ENCODE results near the gene PLCXD3. TPM values are rescaled to one million over a fixed set of nuclear protein-coding genes. Genes with fewer than 3 reads are reported as not detected.

Gene PLCXD3
- total RNA-seq, 1 donor from 2014 or later: not detected

DNA sequence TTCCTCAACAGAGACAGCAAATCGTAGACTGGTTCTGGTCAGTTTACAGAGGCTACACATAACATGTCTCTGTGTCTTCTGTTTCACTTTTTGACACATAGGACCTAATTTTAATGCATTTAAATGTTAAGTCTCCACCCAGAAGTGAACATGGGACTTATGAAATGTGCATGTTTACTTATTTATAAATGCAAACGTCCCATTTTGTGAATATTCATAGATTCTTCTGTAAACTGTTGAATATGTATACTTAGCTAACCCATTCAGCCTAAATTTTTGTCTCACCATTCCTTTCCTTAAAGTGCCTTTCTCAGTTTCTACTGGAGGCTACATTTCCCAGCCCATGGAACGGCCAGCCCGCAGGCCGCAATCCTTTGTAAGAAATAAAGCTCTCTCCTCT is 137.2 kb downstream of the PLCXD3 start:
- DNase-seq: no peak
- Mint-ChIP-seq H3K4me1 (no peaks in the 10 kb centered on the region), H3K27ac (no peak overlapping the region), H3K4me3 (no peak overlapping the region), H3K27me3 (no peaks in the 10 kb centered on the region), H3K9me3 (no peaks in the 10 kb centered on the region), H3K36me3 (ENCODE audit: low read depth) (no peaks in the 10 kb centered on the region)
- intact Hi-C loops (cut with micrococcal nuclease): no loop called here

DNA sequence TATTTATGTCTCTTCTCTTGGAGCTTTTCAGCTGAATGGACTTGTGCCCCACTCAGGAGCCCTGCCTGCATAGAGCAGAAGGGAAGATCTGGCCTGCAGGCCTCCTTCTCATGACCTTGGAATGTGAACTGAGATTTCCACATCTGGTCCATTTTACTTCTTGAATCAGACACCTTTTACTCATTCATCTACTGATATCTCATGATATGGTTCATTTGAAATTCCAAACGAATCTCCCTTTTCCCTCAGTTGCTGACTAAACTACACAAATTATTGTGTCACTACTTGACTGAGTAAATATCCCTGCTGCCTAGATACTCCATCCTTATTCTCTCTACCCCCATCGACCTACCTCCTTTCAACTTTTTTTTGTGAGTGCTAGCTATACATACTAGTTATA is 138.7 kb downstream of the PLCXD3 start:
- no peaks in the 10 kb centered on the region for H3K27me3 Mint-ChIP-seq
- no peaks in the 10 kb centered on the region for H3K36me3 Mint-ChIP-seq (ENCODE audit: low read depth)
- H3K4me3 Mint-ChIP-seq: no peak overlapping the region
- DNase-seq: no peak
- H3K4me1 Mint-ChIP-seq: no peaks in the 10 kb centered on the region
- H3K27ac Mint-ChIP-seq: no peak overlapping the region
- no peaks in the 10 kb centered on the region for H3K9me3 Mint-ChIP-seq
- intact Hi-C loops (cut with micrococcal nuclease): no loop called here

DNA sequence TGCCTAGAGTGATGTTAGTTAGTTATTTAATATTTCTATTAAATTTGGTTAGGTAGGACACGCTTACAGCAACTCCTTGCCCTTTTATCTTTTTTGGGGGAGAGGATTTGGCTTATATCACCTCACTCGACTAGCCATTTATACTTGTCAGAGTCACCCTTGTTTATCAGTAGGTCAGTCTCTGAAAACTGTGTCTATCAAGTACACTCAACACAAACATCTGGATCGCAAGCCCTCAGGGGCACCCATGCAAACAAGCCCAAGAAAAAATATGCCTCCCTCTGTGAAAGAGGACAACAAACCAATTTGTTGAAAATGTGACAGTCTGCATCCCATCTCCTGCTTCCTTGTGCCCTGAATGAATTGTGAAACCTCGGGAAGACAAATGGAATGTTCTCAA is 139.9 kb downstream of the PLCXD3 start:
- H3K27me3 Mint-ChIP-seq: no peaks in the 10 kb centered on the region
- H3K9me3 Mint-ChIP-seq: no peaks in the 10 kb centered on the region
- intact Hi-C loops (cut with micrococcal nuclease): no loop called here
- H3K4me1 Mint-ChIP-seq: no peaks in the 10 kb centered on the region
- H3K4me3 Mint-ChIP-seq: no peak overlapping the region
- no peaks in the 10 kb centered on the region for H3K36me3 Mint-ChIP-seq (ENCODE audit: low read depth)
- no peak overlapping the region for H3K27ac Mint-ChIP-seq
- no peak for DNase-seq

DNA sequence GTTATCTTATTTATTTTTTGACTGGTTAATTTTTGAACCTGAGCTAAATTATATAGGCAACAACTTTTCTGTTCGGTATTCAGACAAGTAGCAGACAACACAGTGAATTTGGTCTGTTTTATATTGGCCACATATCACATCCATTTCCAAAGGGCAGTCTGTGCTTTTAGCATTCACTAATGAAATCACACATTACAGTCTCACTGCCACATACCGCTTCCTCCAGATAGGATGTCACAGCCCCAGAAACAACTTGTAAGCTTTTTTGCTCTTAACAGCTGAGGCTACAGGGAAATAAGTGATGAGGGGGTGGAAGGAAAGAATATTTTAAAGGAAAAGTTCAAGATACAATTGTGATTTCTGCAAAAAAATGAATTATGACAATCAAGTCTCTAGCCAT is 140.6 kb downstream of the PLCXD3 start:
- DNase-seq: no peak
- H3K27ac Mint-ChIP-seq: no peak overlapping the region
- no peak overlapping the region for H3K4me3 Mint-ChIP-seq
- no peaks in the 10 kb centered on the region for H3K27me3 Mint-ChIP-seq
- intact Hi-C loops (cut with micrococcal nuclease): no loop called here
- no peaks in the 10 kb centered on the region for H3K36me3 Mint-ChIP-seq (ENCODE audit: low read depth)
- H3K9me3 Mint-ChIP-seq: no peaks in the 10 kb centered on the region
- H3K4me1 Mint-ChIP-seq: no peaks in the 10 kb centered on the region

DNA sequence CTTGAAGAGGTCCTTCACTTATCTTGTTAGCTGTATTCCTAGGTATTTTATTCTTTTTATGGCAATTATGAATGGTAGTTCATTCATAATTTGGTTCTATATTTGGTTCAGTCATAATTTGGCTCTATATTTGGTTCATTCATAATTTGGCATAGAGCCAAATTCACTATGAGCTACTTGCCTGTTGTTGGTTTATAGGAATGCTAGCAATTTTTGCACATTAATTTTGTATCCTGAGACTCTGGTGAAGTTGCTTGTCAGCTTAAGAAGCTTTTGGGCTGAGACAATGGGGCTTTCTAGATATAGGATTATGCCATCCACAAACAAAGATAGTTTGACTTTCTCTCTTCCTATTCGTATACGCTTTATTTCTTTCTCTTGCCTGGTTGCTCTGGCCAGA is 142.2 kb downstream of the PLCXD3 start:
- no peak overlapping the region for H3K27ac Mint-ChIP-seq

DNA sequence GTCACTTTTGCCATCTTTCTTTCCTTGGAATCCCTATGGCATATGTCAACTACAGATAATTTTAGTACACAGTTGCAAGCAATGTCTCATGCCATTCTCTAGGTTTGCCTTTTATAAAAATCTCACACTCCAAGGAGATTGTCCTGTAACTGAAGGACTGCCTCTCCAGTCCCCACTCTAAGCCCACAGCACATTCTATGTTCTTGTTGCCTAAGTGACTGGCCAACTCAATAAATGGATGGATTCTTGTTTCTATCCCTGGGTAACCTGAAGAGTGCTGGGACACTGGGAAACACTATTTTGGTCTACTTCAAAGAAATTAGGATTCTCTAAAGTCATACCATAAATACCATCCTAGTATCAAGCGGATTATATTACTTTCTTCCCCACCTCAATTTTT is 145.0 kb downstream of the PLCXD3 start:
- Mint-ChIP-seq H3K27me3 (no peaks in the 10 kb centered on the region), H3K4me3 (no peak overlapping the region), H3K9me3 (no peaks in the 10 kb centered on the region), H3K27ac (no peak overlapping the region), H3K4me1 (no peaks in the 10 kb centered on the region), H3K36me3 (ENCODE audit: low read depth) (no peaks in the 10 kb centered on the region)
- intact Hi-C loops (cut with micrococcal nuclease): no loop called here
- DNase-seq: no peak

More for the DNA sequence above, 142.2 kb downstream of the PLCXD3 start:
- Mint-ChIP-seq H3K27me3 (no peaks in the 10 kb centered on the region), H3K4me3 (no peak overlapping the region), H3K9me3 (no peaks in the 10 kb centered on the region), H3K4me1 (no peaks in the 10 kb centered on the region), H3K36me3 (ENCODE audit: low read depth) (no peaks in the 10 kb centered on the region)
- no peak for DNase-seq
- intact Hi-C loops (cut with micrococcal nuclease): no loop called here

DNA sequence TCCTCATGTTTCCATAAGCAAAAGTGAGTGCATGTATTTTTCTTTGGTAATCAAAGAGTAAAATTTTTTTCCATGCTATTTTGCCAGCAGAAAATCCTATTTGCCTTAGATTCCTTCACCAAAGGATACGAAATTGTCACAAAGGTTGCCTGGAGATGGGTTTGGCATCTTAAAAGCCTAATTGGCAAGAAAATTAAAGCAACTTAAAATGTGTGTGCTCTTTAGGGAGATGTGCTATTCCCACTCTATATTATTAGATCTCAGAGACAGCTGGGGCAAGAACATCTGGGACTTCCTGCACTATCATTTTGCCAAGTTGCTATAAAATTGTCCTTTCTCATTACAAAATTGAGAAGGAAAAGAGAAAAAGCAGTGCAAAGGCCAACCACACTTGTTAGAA is 146.1 kb downstream of the PLCXD3 start:
- H3K27me3 Mint-ChIP-seq: no peaks in the 10 kb centered on the region
- H3K9me3 Mint-ChIP-seq: no peaks in the 10 kb centered on the region
- no peak overlapping the region for H3K27ac Mint-ChIP-seq
- no peaks in the 10 kb centered on the region for H3K4me1 Mint-ChIP-seq
- no peak overlapping the region for H3K4me3 Mint-ChIP-seq
- DNase-seq: no peak
- H3K36me3 Mint-ChIP-seq (ENCODE audit: low read depth): no peaks in the 10 kb centered on the region
- intact Hi-C loops (cut with micrococcal nuclease): no loop called here

DNA sequence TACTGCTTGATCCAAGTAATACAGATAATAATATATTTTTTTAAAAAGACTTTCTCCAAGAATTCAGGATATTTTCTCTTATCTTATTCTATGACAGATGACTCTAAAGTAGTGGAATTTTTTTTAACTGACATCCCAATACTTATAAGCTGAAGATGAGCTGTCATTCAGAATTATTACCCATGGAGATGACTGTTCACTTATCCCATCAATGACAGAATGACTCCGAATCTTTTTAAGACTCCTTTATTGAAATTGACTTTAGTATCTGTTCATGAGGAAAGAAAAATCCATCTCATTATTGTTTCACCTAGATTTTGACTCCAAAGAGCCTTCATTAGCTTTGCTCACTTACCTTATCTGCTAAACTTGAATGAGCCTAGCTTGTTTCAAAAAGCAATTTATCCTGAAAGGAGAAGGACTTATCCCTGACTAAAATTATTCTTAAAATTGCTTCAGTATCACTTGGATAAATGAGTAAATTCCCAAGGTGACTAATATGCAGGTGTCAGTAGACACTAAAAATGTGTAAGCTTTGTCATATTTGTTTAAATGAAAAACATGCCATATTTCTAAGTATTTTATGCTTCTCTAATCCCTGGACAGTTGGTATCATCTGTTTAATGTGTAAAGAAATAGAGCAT is 146.9 kb downstream of the PLCXD3 start:
- intact Hi-C loops (cut with micrococcal nuclease): no loop called here
- Mint-ChIP-seq H3K9me3 (no peaks in the 10 kb centered on the region), H3K27ac (no peak overlapping the region), H3K27me3 (no peaks in the 10 kb centered on the region), H3K36me3 (ENCODE audit: low read depth) (no peaks in the 10 kb centered on the region), H3K4me1 (no peaks in the 10 kb centered on the region), H3K4me3 (no peak overlapping the region)
- no peak for DNase-seq

DNA sequence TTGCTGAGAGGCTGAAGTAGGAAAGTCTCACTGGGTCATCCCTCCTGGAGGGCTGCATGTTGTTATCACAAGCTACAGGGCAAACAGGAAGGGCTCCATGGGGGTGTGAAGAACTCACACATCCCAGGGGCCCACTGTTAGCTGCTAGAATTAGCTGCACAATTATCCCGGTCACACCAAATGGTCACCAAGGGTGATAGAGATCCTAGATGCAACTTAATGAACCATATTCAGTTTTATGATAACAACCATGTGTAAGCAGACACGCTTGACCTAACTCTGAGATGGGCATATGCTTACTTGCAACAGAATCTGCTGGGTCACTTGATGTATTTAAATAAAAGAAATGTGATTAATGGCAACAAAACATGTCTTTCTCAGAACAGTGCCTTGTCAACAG is 153.6 kb downstream of the PLCXD3 start:
- Mint-ChIP-seq H3K4me1 (no peaks in the 10 kb centered on the region), H3K9me3 (no peaks in the 10 kb centered on the region), H3K36me3 (ENCODE audit: low read depth) (no peaks in the 10 kb centered on the region), H3K27ac (no peak overlapping the region), H3K4me3 (no peak overlapping the region), H3K27me3 (no peaks in the 10 kb centered on the region)
- no peak for DNase-seq
- intact Hi-C loops (cut with micrococcal nuclease): no loop called here

DNA sequence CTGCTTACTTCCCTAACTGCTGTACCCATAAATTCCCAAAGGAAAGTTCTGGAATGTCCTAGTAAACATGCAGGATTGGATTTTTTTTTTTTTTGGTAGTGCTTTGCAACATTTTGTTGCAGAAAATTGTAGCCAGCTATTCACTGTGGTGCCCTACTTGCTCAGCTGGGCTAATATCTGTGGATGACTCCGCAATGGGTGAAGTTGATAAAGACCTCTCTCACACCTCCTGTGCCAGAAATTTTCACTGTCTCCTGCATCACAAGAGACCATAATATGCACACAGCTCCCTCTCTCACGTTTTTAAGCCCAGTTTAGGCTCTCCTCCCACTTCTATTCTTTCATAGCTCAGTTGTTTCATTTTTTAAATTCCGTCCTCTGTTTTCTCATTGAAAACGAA is 160.6 kb downstream of the PLCXD3 start:
- Mint-ChIP-seq H3K27me3 (no peaks in the 10 kb centered on the region), H3K36me3 (ENCODE audit: low read depth) (no peaks in the 10 kb centered on the region), H3K27ac (no peak overlapping the region), H3K4me1 (no peaks in the 10 kb centered on the region), H3K4me3 (no peak overlapping the region), H3K9me3 (no peaks in the 10 kb centered on the region)
- DNase-seq: no peak
- intact Hi-C loops (cut with micrococcal nuclease): no loop called here

DNA sequence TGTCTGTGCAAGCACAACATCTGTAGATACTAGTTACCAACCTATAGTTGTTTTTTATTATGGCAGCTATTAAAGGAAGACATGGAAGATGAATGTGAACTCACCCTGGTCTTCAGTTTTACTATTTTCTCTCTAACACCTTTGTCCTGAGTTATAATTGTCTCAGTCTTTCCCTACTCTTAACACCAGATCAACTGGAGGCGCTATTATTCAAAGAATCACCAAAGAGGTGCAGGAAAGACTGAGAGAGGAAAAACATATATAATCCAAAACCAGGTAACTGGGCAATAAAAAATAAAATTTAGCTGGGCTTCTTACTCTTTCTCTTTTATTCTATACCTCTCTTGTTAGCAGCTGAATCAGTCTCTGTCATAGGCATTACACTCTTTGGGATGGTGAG is 162.8 kb downstream of the PLCXD3 start:
- Mint-ChIP-seq H3K36me3 (ENCODE audit: low read depth) (no peaks in the 10 kb centered on the region), H3K4me3 (no peak overlapping the region), H3K27me3 (no peaks in the 10 kb centered on the region), H3K4me1 (no peaks in the 10 kb centered on the region), H3K27ac (no peak overlapping the region), H3K9me3 (no peaks in the 10 kb centered on the region)
- intact Hi-C loops (cut with micrococcal nuclease): no loop called here
- DNase-seq: no peak

DNA sequence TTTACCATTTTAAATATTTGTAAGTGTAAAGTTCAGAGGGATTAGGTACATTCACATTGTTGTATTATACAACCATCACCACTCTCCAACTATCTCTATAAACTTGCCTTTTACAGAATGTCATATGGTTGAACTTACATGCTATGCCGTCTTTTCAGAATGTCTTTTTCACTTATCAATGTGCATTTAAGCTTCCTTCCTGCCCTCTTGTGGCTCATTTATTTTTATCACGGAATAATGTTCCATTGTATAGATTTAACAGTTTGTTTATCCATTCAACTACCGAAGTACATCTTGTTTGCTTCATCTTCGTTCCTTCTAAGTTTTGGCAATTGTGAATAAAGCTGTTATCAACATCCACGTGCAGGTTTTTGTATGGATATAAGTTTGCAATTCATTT is 163.8 kb downstream of the PLCXD3 start:
- Mint-ChIP-seq H3K27ac (no peak overlapping the region), H3K4me1 (no peaks in the 10 kb centered on the region), H3K9me3 (no peaks in the 10 kb centered on the region), H3K36me3 (ENCODE audit: low read depth) (no peaks in the 10 kb centered on the region), H3K4me3 (no peak overlapping the region), H3K27me3 (no peaks in the 10 kb centered on the region)
- intact Hi-C loops (cut with micrococcal nuclease): no loop called here
- no peak for DNase-seq

DNA sequence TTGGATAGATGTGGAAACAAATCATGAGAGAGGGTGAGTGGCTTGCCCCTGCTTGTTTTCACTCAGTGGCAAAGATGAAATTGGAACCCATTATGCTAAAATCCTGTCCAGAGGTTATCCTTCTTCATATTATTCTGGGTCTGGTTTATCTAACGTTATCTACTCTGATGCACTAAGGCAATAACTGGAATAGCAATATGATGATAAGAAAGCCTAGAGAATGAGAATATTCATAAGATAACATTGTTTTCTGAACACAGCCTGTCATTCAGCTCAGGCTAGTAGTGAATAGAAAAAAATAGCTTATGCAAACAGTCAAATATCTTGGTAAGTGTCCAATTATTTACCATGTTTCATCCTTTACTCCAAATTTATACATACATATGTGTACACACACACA is 165.1 kb downstream of the PLCXD3 start:
- Mint-ChIP-seq H3K9me3 (no peaks in the 10 kb centered on the region), H3K4me3 (no peak overlapping the region), H3K27ac (no peak overlapping the region), H3K27me3 (no peaks in the 10 kb centered on the region), H3K36me3 (ENCODE audit: low read depth) (no peaks in the 10 kb centered on the region), H3K4me1 (no peaks in the 10 kb centered on the region)
- intact Hi-C loops (cut with micrococcal nuclease): no loop called here
- DNase-seq: no peak

DNA sequence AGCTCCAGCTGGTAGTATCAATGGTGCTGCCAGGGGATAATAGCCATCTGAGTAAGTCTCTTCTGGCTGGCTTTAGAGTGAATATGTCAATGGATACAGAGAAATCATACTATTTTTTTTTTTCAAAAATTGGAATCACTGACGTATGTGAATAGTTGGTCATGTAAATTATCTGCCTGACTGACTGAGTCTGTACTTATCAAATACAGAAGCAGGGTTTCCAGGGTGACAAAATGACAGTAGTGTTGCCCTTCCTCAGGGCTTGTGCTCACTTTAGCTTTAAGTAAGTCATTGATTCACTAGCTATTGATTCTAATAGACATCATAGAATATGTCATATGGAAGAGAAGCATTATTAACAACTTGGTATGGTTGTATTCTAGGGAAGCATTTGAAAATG is 171.1 kb downstream of the PLCXD3 start:
- Mint-ChIP-seq H3K4me3 (no peak overlapping the region), H3K36me3 (ENCODE audit: low read depth) (no peaks in the 10 kb centered on the region), H3K27me3 (no peaks in the 10 kb centered on the region), H3K4me1 (no peaks in the 10 kb centered on the region), H3K27ac (no peak overlapping the region), H3K9me3 (no peaks in the 10 kb centered on the region)
- intact Hi-C loops (cut with micrococcal nuclease): no loop called here
- DNase-seq: no peak

DNA sequence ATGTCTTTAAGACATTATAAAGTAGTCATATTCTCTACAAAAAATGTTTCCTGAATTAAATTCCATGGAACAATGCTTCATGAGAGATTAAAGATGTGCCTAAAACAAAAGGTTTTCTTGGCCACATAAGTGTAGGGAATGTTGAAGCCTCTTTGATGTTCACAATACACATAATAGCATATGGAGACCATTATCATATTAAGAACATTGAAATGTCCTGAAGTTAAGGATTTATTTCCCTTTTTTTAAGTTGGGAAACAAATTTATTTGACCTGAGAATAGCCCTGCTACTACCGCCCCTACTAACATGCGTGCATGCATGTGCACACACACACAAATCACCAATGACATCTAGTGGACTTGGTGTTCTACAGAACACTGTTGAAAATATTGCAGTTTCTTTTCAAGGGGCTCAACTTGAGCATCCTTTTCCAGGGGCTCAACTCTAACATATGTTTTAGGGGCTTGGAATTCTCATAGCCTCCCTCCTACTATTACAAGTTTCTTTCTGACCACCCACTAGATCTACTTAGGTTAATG is 172.2 kb downstream of the PLCXD3 start:
- Mint-ChIP-seq H3K27me3 (no peaks in the 10 kb centered on the region), H3K4me1 (no peaks in the 10 kb centered on the region), H3K9me3 (no peaks in the 10 kb centered on the region), H3K36me3 (ENCODE audit: low read depth) (no peaks in the 10 kb centered on the region), H3K27ac (no peak overlapping the region), H3K4me3 (no peak overlapping the region)
- no peak for DNase-seq
- intact Hi-C loops (cut with micrococcal nuclease): no loop called here

All from activated CD4-positive, alpha-beta T cell treated with anti-CD3 and anti-CD28 coated beads, Interleukin-2, amount 10 ng/mL, durations not matched to agents 24 days and 14 days (primary cell).